GM23338 (cell line): ENCODE measurements around the gene F2RL3. TPM values are rescaled to one million over a fixed set of nuclear protein-coding genes. Genes with fewer than 3 reads are reported as not detected.
A peak's percentile ranks its signal among the peaks of the same experiment; 100 is the strongest.

Source experiments
- ATAC-seq: fragments of 200-7000 bp; cut with Tn5 transposase; 3 replicates; pipeline ENCODE4 v1.9.1; 2020
- DNase-seq: peaks from one replicate; pipeline ENCODE4 v3.0.0-alpha.2; 2015; ENCODE audit warnings: low spot score
- H2AFZ ChIP-seq: fragments of 200-600 bp; sonication (generic); 2 replicates; pipeline ENCODE4 v1.8.0; 2016; ENCODE audit warnings: antibody characterized with exemption, mild to moderate bottlenecking, moderate library complexity
- H3F3A ChIP-seq: fragments of 200-600 bp; sonication (generic); replicated peaks from 2 replicates; pipeline ENCODE4 v1.8.0; 2017; ENCODE audit warnings: antibody characterized with exemption, mixed run types, low read depth
- H3K27ac ChIP-seq: fragments of 200-600 bp; sonication (generic); 2 replicates; pipeline ENCODE4 v1.6.1; 2016; ENCODE audit warnings: low read depth
- H3K27me3 ChIP-seq: fragments of 200-600 bp; sonication (generic); 2 replicates; pipeline ENCODE4 v1.8.0; 2016; ENCODE audit warnings: mild to moderate bottlenecking, mixed run types, moderate library complexity; ENCODE audit not compliant: insufficient read depth
- H3K36me3 ChIP-seq: fragments of 200-600 bp; sonication (generic); 2 replicates; pipeline ENCODE4 v1.8.0; 2016; ENCODE audit warnings: mild to moderate bottlenecking; ENCODE audit not compliant: insufficient read depth
- H3K4me1 ChIP-seq: fragments of 200-600 bp; sonication (generic); 2 replicates; pipeline ENCODE4 v1.8.0; 2016; ENCODE audit warnings: mild to moderate bottlenecking, moderate library complexity; ENCODE audit not compliant: insufficient read depth
- H3K4me2 ChIP-seq: fragments of 200-600 bp; sonication (generic); 2 replicates; pipeline ENCODE4 v1.7.1; 2017; ENCODE audit warnings: mixed run types
- H3K4me3 ChIP-seq: fragments of 200-600 bp; sonication (generic); 2 replicates; pipeline ENCODE4 v1.6.1; 2016; ENCODE audit warnings: mixed run types
- H3K79me2 ChIP-seq: fragments of 200-600 bp; sonication (generic); replicated peaks from 2 replicates; pipeline ENCODE4 v1.8.0; 2017; ENCODE audit warnings: mild to moderate bottlenecking; ENCODE audit not compliant: insufficient read depth
- H3K9me2 ChIP-seq: fragments of 200-600 bp; sonication (generic); 2 replicates; pipeline ENCODE4 v1.8.0; 2017; ENCODE audit not compliant: insufficient read depth
- H4K20me1 ChIP-seq: fragments of 200-600 bp; sonication (generic); replicated peaks from 2 replicates; pipeline ENCODE4 v1.8.0; 2017; ENCODE audit warnings: mild to moderate bottlenecking; ENCODE audit not compliant: insufficient read depth
- H3K27ac Mint-ChIP-seq: 2 replicates; pipeline ENCODE4 v1.8.0; 2020; ENCODE audit warnings: inconsistent platforms, mild to moderate bottlenecking, moderate library complexity, mixed read lengths
- H3K27me3 Mint-ChIP-seq: 3 replicates; pipeline ENCODE4 v1.8.0; 2022; ENCODE audit warnings: low read depth, mild to moderate bottlenecking, moderate library complexity, mixed read lengths, inconsistent platforms; ENCODE audit not compliant: insufficient read depth, poor library complexity
- H3K36me3 Mint-ChIP-seq: 3 replicates; pipeline ENCODE4 v1.8.0; 2021; ENCODE audit warnings: low read depth, mild to moderate bottlenecking, inconsistent platforms, moderate library complexity, mixed read lengths
- H3K4me1 Mint-ChIP-seq: 3 replicates; pipeline ENCODE4 v1.8.0; 2020; ENCODE audit warnings: mild to moderate bottlenecking, inconsistent platforms, mixed read lengths
- H3K4me3 Mint-ChIP-seq: 3 replicates; pipeline ENCODE4 v1.8.0; 2021; ENCODE audit warnings: moderate library complexity, mild to moderate bottlenecking, inconsistent platforms, mixed read lengths
- H3K9me3 Mint-ChIP-seq: 3 replicates; pipeline ENCODE4 v1.8.0; 2020; ENCODE audit warnings: moderate library complexity, mild to moderate bottlenecking, inconsistent platforms, mixed read lengths
- CREB1 ChIP-seq: fragments of 250-450 bp; sonication (Bioruptor Pico); IDR thresholded peaks from 2 replicates; pipeline ENCODE4 v1.5.0; 2020; ENCODE audit warnings: low read depth, mild to moderate bottlenecking, moderate library complexity
- EZH2 ChIP-seq: fragments of 200-600 bp; sonication (generic); IDR thresholded peaks from one replicate; pipeline ENCODE4 v1.8.0; 2017; ENCODE audit warnings: antibody characterized with exemption, mild to moderate bottlenecking, low read depth; ENCODE audit not compliant: unreplicated experiment
- EZH2phosphoT487 ChIP-seq: fragments of 200-600 bp; sonication (generic); IDR thresholded peaks from one replicate; pipeline ENCODE4 v1.8.1; 2018; ENCODE audit warnings: antibody characterized with exemption; ENCODE audit not compliant: unreplicated experiment
- JUNB ChIP-seq: IDR thresholded peaks from one replicate; pipeline ENCODE4 v1.6.1; 2016; ENCODE audit warnings: antibody characterized with exemption; ENCODE audit not compliant: unreplicated experiment
- NANOG ChIP-seq: IDR thresholded peaks from 2 replicates; pipeline ENCODE4 v1.6.1; 2016; ENCODE audit warnings: antibody characterized with exemption, borderline replicate concordance
- POLR2AphosphoS5 ChIP-seq: IDR thresholded peaks from 2 replicates; pipeline ENCODE4 v1.6.1; 2016; ENCODE audit warnings: antibody characterized with exemption, low read depth
- STAT1 ChIP-seq: IDR thresholded peaks from one replicate; pipeline ENCODE4 v1.6.1; 2016; ENCODE audit warnings: antibody characterized with exemption; ENCODE audit not compliant: unreplicated experiment
- ZNF114 ChIP-seq: fragments of 250-450 bp; sonication (Bioruptor Pico); IDR thresholded peaks from 2 replicates; pipeline ENCODE4 v1.5.0; 2020; ENCODE audit warnings: mild to moderate bottlenecking, moderate library complexity
- ZNF331 ChIP-seq: fragments of 250-450 bp; sonication (Bioruptor Pico); IDR thresholded peaks from 2 replicates; pipeline ENCODE4 v1.5.0; 2020; ENCODE audit warnings: low read depth, mild to moderate bottlenecking, moderate library complexity
- ZNF462 ChIP-seq: fragments of 250-450 bp; sonication (Bioruptor Pico); IDR thresholded peaks from 2 replicates; pipeline ENCODE4 v1.5.0; 2020; ENCODE audit warnings: mild to moderate bottlenecking, moderate library complexity
- polyA plus RNA-seq: library from polyadenylated mRNA; unstranded; fragments of >200 nt; fragmentation: Nextera tagmentation; extraction: Ambion mirVana; gene quantifications from 2 replicates; pipeline ENCODE4 v1.2.1, GENCODE V29; 2016
- total RNA-seq: library from RNA; depleted of rRNA; stranded (reverse); fragments of >200 nt; shearing (Covaris generic); gene quantifications from 2 replicates; pipeline ENCODE4 v1.2.3, GENCODE V29; 2014
- TF ChIP-seq, protein P1 (sequence below), 2 experiments: fragments of 200-600 bp in 1 of 2; sonication (generic) in 1 of 2; conservative IDR thresholded peaks; 2 replicates each; pipeline versions ENCODE4 v1.5.1 to v1.6.1; 2016 to 2017; ENCODE audit warnings: antibody characterized with exemption in 2 of 2, low read depth in 2 of 2, mild to moderate bottlenecking in 2 of 2, moderate library complexity in 1 of 2
- TF ChIP-seq, protein P2 (sequence below): IDR thresholded peaks from one replicate; pipeline ENCODE4 v1.6.1; 2018; ENCODE audit warnings: antibody characterized with exemption; ENCODE audit not compliant: unreplicated experiment

Gene F2RL3
- total and polyA plus RNA-seq, 2 experiments from 2014 or later = not detected

- TF ChIP-seq POLR2AphosphoS5 (no peak), CREB1 (CRISPR knock-in tag) (no peak), EZH2 (no peak), JUNB (no peak), STAT1 (no peak), ZNF331 (no peak)
Measured at GRCh38 chr19:16896146-16897028, 7.6 kb downstream of the F2RL3 start (continued).

- Mint-ChIP-seq H3K4me1 (peaks cover 5% of the 10 kb centered on the region; the same call in 1 of the 3 replicates), H3K27me3 (peaks cover 25% of the 10 kb centered on the region), H3K4me3 (peak overlapping the region; percentile 78; the same call in 2 of the 3 replicates), H3K9me3 (no peaks in the 10 kb centered on the region; the same call in 2 of the 3 replicates), H3K36me3 (no peaks in the 10 kb centered on the region), H3K27ac (no peak overlapping the region)
- Histone ChIP-seq H3K9me2 (no peaks in the 10 kb centered on the region), H3K27me3 (peaks cover 16% of the 10 kb centered on the region), H2AFZ (peak overlapping the region; percentile 90), H3F3A (no peaks in the 10 kb centered on the region), H3K4me1 (peaks cover 3% of the 10 kb centered on the region; the same call in 1 of the 2 replicates), H4K20me1 (no peaks in the 10 kb centered on the region), H3K27ac (no peak overlapping the region), H3K4me2 (peak overlapping the region; percentile 88), H3K4me3 (peak overlapping the region; percentile 84), H3K79me2 (no peaks in the 10 kb centered on the region), H3K36me3 (no peaks in the 10 kb centered on the region)
- peak; percentile 77 for ATAC-seq
- peak; percentile 97 for DNase-seq
- no peak for TF ChIP-seq ZNF114
- TF ChIP-seq, protein P1, sequence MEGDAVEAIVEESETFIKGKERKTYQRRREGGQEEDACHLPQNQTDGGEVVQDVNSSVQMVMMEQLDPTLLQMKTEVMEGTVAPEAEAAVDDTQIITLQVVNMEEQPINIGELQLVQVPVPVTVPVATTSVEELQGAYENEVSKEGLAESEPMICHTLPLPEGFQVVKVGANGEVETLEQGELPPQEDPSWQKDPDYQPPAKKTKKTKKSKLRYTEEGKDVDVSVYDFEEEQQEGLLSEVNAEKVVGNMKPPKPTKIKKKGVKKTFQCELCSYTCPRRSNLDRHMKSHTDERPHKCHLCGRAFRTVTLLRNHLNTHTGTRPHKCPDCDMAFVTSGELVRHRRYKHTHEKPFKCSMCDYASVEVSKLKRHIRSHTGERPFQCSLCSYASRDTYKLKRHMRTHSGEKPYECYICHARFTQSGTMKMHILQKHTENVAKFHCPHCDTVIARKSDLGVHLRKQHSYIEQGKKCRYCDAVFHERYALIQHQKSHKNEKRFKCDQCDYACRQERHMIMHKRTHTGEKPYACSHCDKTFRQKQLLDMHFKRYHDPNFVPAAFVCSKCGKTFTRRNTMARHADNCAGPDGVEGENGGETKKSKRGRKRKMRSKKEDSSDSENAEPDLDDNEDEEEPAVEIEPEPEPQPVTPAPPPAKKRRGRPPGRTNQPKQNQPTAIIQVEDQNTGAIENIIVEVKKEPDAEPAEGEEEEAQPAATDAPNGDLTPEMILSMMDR (conservative IDR thresholded peaks at IDR 0.05; ENCODE audit: low read depth in 2 of 2) = no peak
- no peak for TF ChIP-seq JUNB
- TF ChIP-seq NANOG = no peak
- TF ChIP-seq, protein P2, sequence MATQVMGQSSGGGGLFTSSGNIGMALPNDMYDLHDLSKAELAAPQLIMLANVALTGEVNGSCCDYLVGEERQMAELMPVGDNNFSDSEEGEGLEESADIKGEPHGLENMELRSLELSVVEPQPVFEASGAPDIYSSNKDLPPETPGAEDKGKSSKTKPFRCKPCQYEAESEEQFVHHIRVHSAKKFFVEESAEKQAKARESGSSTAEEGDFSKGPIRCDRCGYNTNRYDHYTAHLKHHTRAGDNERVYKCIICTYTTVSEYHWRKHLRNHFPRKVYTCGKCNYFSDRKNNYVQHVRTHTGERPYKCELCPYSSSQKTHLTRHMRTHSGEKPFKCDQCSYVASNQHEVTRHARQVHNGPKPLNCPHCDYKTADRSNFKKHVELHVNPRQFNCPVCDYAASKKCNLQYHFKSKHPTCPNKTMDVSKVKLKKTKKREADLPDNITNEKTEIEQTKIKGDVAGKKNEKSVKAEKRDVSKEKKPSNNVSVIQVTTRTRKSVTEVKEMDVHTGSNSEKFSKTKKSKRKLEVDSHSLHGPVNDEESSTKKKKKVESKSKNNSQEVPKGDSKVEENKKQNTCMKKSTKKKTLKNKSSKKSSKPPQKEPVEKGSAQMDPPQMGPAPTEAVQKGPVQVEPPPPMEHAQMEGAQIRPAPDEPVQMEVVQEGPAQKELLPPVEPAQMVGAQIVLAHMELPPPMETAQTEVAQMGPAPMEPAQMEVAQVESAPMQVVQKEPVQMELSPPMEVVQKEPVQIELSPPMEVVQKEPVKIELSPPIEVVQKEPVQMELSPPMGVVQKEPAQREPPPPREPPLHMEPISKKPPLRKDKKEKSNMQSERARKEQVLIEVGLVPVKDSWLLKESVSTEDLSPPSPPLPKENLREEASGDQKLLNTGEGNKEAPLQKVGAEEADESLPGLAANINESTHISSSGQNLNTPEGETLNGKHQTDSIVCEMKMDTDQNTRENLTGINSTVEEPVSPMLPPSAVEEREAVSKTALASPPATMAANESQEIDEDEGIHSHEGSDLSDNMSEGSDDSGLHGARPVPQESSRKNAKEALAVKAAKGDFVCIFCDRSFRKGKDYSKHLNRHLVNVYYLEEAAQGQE = no peak
- no peak for TF ChIP-seq ZNF331
- no peak for TF ChIP-seq EZH2phosphoT487
- TF ChIP-seq ZNF462 (CRISPR knock-in tag) = no peak
Measured at GRCh38 chr19:16897029-16897855, 8.4 kb downstream of the F2RL3 start.
